Liver (tissue), 10 donors: ENCODE data around the gene CNTLN. TPM values are rescaled to one million over a fixed set of nuclear protein-coding genes. Genes with fewer than 3 reads are reported as not detected.

ENCODE experiments used
- DNase-seq: peaks from one replicate; pipeline ENCODE4 v3.0.0-alpha.2; 2017; ENCODE audit warnings: low spot score
- H3K27ac ChIP-seq, 2 donors: one replicate each; pipeline ENCODE4 v1.7.0; 2013; ENCODE audit warnings: inconsistent platforms in 2 of 2, low read length in 2 of 2, control low read depth in 1 of 2, low read depth in 1 of 2, mild to moderate bottlenecking in 1 of 2
- H3K27me3 ChIP-seq, 4 donors: one replicate each; pipeline versions ENCODE4 v1.6.1 to v1.7.0; 2013; ENCODE audit warnings: low read length in 3 of 4, inconsistent platforms in 1 of 4, mild to moderate bottlenecking in 1 of 4, moderate library complexity in 1 of 4; ENCODE audit not compliant: control insufficient read depth in 4 of 4, insufficient read depth in 4 of 4
- H3K36me3 ChIP-seq, 4 donors: one replicate each; pipeline versions ENCODE4 v1.6.1 to v1.7.0; 2013; ENCODE audit warnings: low read length in 3 of 4, mild to moderate bottlenecking in 3 of 4, low read depth in 1 of 4, moderate library complexity in 1 of 4; ENCODE audit not compliant: control insufficient read depth in 4 of 4, insufficient read depth in 3 of 4
- H3K4me1 ChIP-seq, 4 donors: one replicate each; pipeline versions ENCODE4 v1.6.1 to v1.7.0; 2013; ENCODE audit warnings: low read length in 3 of 4, mild to moderate bottlenecking in 3 of 4, moderate library complexity in 1 of 4; ENCODE audit not compliant: control insufficient read depth in 4 of 4, insufficient read depth in 4 of 4
- H3K4me3 ChIP-seq, 3 donors: one replicate each; pipeline versions ENCODE4 v1.6.1 to v1.7.0; 2013; ENCODE audit warnings: low read length in 3 of 3, control low read depth in 1 of 3, low read depth in 1 of 3, mild to moderate bottlenecking in 1 of 3
- H3K9ac ChIP-seq, 2 donors: one replicate each; pipeline ENCODE4 v1.7.0; 2013; ENCODE audit warnings: low read length in 2 of 2, mild to moderate bottlenecking in 2 of 2, moderate library complexity in 2 of 2, control low read depth in 1 of 2, low read depth in 1 of 2
- H3K9me3 ChIP-seq, 4 donors: one replicate each; pipeline versions ENCODE4 v1.6.1 to v1.7.0; 2013; ENCODE audit warnings: low read length in 3 of 4; ENCODE audit not compliant: control insufficient read depth in 4 of 4
- CTCF ChIP-seq: fragments of 150-350 bp; IDR thresholded peaks from 2 replicates; pipeline ENCODE4 v1.5.1; 2017; ENCODE audit warnings: improper control_type of control experiment, low read depth, low read length; ENCODE audit not compliant: missing input control
- EGR1 ChIP-seq, 2 donors: IDR thresholded peaks; 2 replicates each; pipeline ENCODE4 v1.6.1; 2016 to 2018; ENCODE audit warnings: antibody characterized with exemption in 2 of 2, low read depth in 2 of 2
- FOXA2 ChIP-seq: IDR thresholded peaks from 2 replicates; pipeline ENCODE4 v1.6.1; 2016; ENCODE audit warnings: antibody characterized with exemption
- GABPA ChIP-seq, 2 donors: IDR thresholded peaks in 1 of 2; conservative IDR thresholded peaks in 1 of 2; 2 replicates each; pipeline ENCODE4 v1.6.1; 2016; ENCODE audit warnings: antibody characterized with exemption in 2 of 2, mild to moderate bottlenecking in 1 of 2, moderate library complexity in 1 of 2
- HNF4A ChIP-seq, 2 donors: conservative IDR thresholded peaks; 2 replicates each; pipeline ENCODE4 v1.6.1; 2016; ENCODE audit warnings: antibody characterized with exemption in 2 of 2, mild to moderate bottlenecking in 2 of 2
- HNF4G ChIP-seq: IDR thresholded peaks from 2 replicates; pipeline ENCODE4 v1.6.1; 2016; ENCODE audit warnings: antibody characterized with exemption
- NR2F2 ChIP-seq: IDR thresholded peaks from 2 replicates; pipeline ENCODE4 v1.6.1; 2016; ENCODE audit warnings: antibody characterized with exemption
- RAD21 ChIP-seq, 2 donors: IDR thresholded peaks; 2 replicates each; pipeline ENCODE4 v1.6.1; 2016; ENCODE audit warnings: antibody characterized with exemption in 2 of 2, mild to moderate bottlenecking in 2 of 2
- SP1 ChIP-seq: IDR thresholded peaks from 2 replicates; pipeline ENCODE4 v1.6.1; 2018; ENCODE audit warnings: antibody characterized with exemption, mild to moderate bottlenecking
- TAF1 ChIP-seq: conservative IDR thresholded peaks from 2 replicates; pipeline ENCODE4 v1.6.1; 2016; ENCODE audit warnings: antibody characterized with exemption, mild to moderate bottlenecking
- YY1 ChIP-seq: IDR thresholded peaks from 2 replicates; pipeline ENCODE4 v1.6.1; 2016; ENCODE audit warnings: antibody characterized with exemption, mild to moderate bottlenecking
- ZBTB33 ChIP-seq: IDR thresholded peaks from 2 replicates; pipeline ENCODE4 v1.6.1; 2016; ENCODE audit warnings: antibody characterized with exemption
- WGBS: extraction: QIAGEN DNeasy Blood & Tissue Kit; methylation state at CpG from one replicate; pipeline ENCODE4 v1.1.7; 2013; 5-methylcytosine and 5-hydroxymethylcytosine counted together
- polyA plus RNA-seq, 2 donors: library from polyadenylated mRNA; stranded (reverse) in 1 of 2; unstranded in 1 of 2; fragments of 200-250 nt in 1 of 2; fragments of >200 nt in 1 of 2; fragmentation: Nextera tagmentation in 1 of 2; extraction: Ambion mirVana in 1 of 2; gene quantifications; one replicate each; pipeline versions ENCODE4 v1.2.1 to v1.2.3, GENCODE V29; 2013 to 2015
- small RNA-seq: library from RNA; depleted of rRNA; stranded (forward); fragments of <200 nt; gene quantifications from one replicate; pipeline ENCODE3, GENCODE V24; 2014
- total RNA-seq, 2 donors: library from RNA; depleted of rRNA; stranded (reverse); fragments of >200 nt; gene quantifications; one replicate each; pipeline ENCODE4 v1.2.3, GENCODE V29; 2014
- TF ChIP-seq, protein P1 (sequence below): IDR thresholded peaks from 2 replicates; pipeline ENCODE4 v1.6.1; 2016; ENCODE audit warnings: antibody characterized with exemption, mild to moderate bottlenecking
- donor health status: healthy.
- donor health status: healthy.
- donor health status: healthy.
- donor health status: healthy.
- donor health status: healthy.

CNTLN gene
- total and polyA plus RNA-seq, 4 donors = 2.8 to 31.4 (median 11.0) TPM

- H3K9me3 ChIP-seq = no peaks in the 10 kb centered on the region
- no peaks in the 10 kb centered on the region for H3K36me3 ChIP-seq
- no peak overlapping the region for H3K9ac ChIP-seq
- WGBS = 90% methylated on average over 7 of the region's 7 CpGs
- TF ChIP-seq HNF4A (conservative IDR thresholded peaks at IDR 0.05) (no peak), HNF4G (no peak)
- no peak overlapping the region for H3K4me3 ChIP-seq
- DNase-seq = no peak
- H3K4me1 ChIP-seq = peaks cover 0 to 3% (median 1%) of the 10 kb centered on the region in 4 donors
- H3K27me3 ChIP-seq = no peaks in the 10 kb centered on the region
- no peak overlapping the region for H3K27ac ChIP-seq
Measured at GRCh38 chr9:17536027-17536426, 401.2 kb downstream of the CNTLN start.

- 73% methylated on average over 2 of the region's 2 CpGs for WGBS
- no peaks in the 10 kb centered on the region for H3K27me3 ChIP-seq
- no peak for DNase-seq
Measured at GRCh38 chr9:17551023-17551422, 416.2 kb downstream of the CNTLN start.

More at GRCh38 chr9:17551023-17551422, 416.2 kb downstream of the CNTLN start:
- Histone ChIP-seq H3K9ac (no peak overlapping the region), H3K4me1 (no peaks in the 10 kb centered on the region), H3K9me3 (peaks cover 0 to 10% (median 3%) of the 10 kb centered on the region in 4 donors), H3K36me3 (no peaks in the 10 kb centered on the region), H3K4me3 (no peak overlapping the region), H3K27ac (no peak overlapping the region)
- TF ChIP-seq GABPA (IDR thresholded peaks at IDR 0.05 in 1 of 2, conservative IDR thresholded peaks at IDR 0.05 in 1 of 2) (no peak), HNF4G (no peak), FOXA2 (no peak), RAD21 (IDR thresholded peaks at IDR 0.05) (no peak), TAF1 (no peak), EGR1 (IDR thresholded peaks at IDR 0.05; ENCODE audit: low read depth in 2 of 2) (no peak), YY1 (no peak), ZBTB33 (no peak), NR2F2 (no peak), CTCF (no peak), SP1 (no peak), HNF4A (conservative IDR thresholded peaks at IDR 0.05) (no peak)
- TF ChIP-seq, protein P1, sequence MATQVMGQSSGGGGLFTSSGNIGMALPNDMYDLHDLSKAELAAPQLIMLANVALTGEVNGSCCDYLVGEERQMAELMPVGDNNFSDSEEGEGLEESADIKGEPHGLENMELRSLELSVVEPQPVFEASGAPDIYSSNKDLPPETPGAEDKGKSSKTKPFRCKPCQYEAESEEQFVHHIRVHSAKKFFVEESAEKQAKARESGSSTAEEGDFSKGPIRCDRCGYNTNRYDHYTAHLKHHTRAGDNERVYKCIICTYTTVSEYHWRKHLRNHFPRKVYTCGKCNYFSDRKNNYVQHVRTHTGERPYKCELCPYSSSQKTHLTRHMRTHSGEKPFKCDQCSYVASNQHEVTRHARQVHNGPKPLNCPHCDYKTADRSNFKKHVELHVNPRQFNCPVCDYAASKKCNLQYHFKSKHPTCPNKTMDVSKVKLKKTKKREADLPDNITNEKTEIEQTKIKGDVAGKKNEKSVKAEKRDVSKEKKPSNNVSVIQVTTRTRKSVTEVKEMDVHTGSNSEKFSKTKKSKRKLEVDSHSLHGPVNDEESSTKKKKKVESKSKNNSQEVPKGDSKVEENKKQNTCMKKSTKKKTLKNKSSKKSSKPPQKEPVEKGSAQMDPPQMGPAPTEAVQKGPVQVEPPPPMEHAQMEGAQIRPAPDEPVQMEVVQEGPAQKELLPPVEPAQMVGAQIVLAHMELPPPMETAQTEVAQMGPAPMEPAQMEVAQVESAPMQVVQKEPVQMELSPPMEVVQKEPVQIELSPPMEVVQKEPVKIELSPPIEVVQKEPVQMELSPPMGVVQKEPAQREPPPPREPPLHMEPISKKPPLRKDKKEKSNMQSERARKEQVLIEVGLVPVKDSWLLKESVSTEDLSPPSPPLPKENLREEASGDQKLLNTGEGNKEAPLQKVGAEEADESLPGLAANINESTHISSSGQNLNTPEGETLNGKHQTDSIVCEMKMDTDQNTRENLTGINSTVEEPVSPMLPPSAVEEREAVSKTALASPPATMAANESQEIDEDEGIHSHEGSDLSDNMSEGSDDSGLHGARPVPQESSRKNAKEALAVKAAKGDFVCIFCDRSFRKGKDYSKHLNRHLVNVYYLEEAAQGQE = no peak

Small RNA genes within 50 kb of the gene (small RNA-seq; reads per million reads assigned to genes)
- not detected for gene RPS29P33
